ENCODE results near the gene ZSWIM2. TPM values are rescaled to one million over a fixed set of nuclear protein-coding genes. Genes with fewer than 3 reads are reported as not detected.
"Not testable (repeated sequence)": the region's sequence is repeated elsewhere in the genome, so short reads cannot be mapped to it uniquely, and the experiment has no call there.

Gene ZSWIM2
- total RNA-seq, 1 experiment from 2014 or later, result not detected

DNA sequence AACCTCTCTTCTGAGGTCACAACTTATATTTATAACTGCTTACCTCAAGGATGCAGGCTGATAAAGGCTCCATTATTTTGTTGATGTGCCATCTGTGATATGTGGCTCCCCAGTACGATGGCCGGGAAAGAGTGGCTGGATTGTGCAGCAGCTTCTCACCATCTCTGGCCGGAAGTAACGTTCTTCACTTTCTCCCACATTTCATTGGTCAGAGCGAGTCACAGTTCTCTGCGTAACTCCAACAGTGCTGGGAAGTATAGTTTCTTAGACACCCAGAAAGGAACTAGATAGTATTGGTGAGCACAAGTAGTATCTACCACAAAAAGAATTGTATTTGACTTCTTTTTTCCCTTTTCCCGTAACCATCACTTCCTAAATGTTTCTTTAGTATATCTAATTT is 28.7 kb downstream of the ZSWIM2 start:
- Histone ChIP-seq H3K27me3 (ENCODE audit: low read length) (0 out of 2 replicates have a peak, but pooled peaks cover 3% of the 10 kb centered on the region), H3K79me2 (ENCODE audit: low read length) (no peaks in the 10 kb centered on the region), H3F3A (ENCODE audit: low read length, unreplicated experiment) (no peaks in the 10 kb centered on the region), H3K4me1 (ENCODE audit: insufficient read depth, low read length) (no peaks in the 10 kb centered on the region), H3K36me3 (ENCODE audit: low read depth, low read length) (no peaks in the 10 kb centered on the region), H3K9me3 (ENCODE audit: low read length) (no peaks in the 10 kb centered on the region), H3K27ac (ENCODE audit: low read length) (no peak overlapping the region), H2AFZ (ENCODE audit: low read length) (no peak overlapping the region), H3K9me2 (replicated peaks; ENCODE audit: low read length) (no peaks in the 10 kb centered on the region), H3K9ac (ENCODE audit: low read length) (no peak overlapping the region), H4K20me1 (ENCODE audit: low read length) (no peaks in the 10 kb centered on the region), H3K4me2 (ENCODE audit: low read length) (no peak overlapping the region), H3K4me3 (ENCODE audit: low read length) (no peak overlapping the region)
- POLR2A ChIA-PET (ENCODE audit: unreplicated experiment), result no interaction called here
- ATAC-seq, result no peak
- TF ChIP-seq EZH2phosphoT487 (IDR thresholded peaks at IDR 0.05; ENCODE audit: borderline replicate concordance, low read length) (no peak), EZH2 (IDR thresholded peaks at IDR 0.05; ENCODE audit: low read length, unreplicated experiment) (no peak)
- TF ChIP-seq, protein P1, sequence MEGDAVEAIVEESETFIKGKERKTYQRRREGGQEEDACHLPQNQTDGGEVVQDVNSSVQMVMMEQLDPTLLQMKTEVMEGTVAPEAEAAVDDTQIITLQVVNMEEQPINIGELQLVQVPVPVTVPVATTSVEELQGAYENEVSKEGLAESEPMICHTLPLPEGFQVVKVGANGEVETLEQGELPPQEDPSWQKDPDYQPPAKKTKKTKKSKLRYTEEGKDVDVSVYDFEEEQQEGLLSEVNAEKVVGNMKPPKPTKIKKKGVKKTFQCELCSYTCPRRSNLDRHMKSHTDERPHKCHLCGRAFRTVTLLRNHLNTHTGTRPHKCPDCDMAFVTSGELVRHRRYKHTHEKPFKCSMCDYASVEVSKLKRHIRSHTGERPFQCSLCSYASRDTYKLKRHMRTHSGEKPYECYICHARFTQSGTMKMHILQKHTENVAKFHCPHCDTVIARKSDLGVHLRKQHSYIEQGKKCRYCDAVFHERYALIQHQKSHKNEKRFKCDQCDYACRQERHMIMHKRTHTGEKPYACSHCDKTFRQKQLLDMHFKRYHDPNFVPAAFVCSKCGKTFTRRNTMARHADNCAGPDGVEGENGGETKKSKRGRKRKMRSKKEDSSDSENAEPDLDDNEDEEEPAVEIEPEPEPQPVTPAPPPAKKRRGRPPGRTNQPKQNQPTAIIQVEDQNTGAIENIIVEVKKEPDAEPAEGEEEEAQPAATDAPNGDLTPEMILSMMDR (conservative IDR thresholded peaks at IDR 0.05; ENCODE audit: low read depth, low read length), result no peak
- intact Hi-C loops (cut with micrococcal nuclease), result loop anchor here (10.0 kb wide), 1 partner anchor 894 kb away; no protein-coding TSS in a partner anchor
- no TSS peak for BruUV-seq (replicated peaks)
- no peak for DNase-seq
- CTCF ChIA-PET, result no interaction called here

DNA sequence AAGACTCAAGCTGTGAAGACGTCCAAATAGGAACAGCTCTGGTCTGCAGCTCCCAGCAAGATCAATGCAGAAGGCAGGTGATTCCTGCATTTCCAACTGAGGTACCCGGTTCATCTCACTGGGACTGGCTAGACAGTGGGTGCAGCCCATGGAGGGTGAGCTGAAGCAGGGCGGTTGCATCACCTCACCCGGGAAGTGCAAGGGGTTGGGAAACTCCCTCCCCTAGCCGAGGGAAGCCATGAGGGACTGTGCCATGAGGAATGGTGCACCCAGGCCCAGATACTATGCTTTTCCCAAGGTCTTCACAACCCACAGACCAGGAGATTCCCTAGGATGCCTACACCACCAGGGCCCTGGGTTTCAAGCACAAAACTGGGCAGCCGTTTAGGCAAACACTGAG is 37.2 kb downstream of the ZSWIM2 start:
- ATAC-seq; H3K4me3 ChIP-seq (ENCODE audit: low read length); H3K27me3 ChIP-seq (ENCODE audit: low read length); H3K4me1 ChIP-seq (ENCODE audit: insufficient read depth, low read length); BruUV-seq (replicated peaks); H3K36me3 ChIP-seq (ENCODE audit: low read depth, low read length); H3K9ac ChIP-seq (ENCODE audit: low read length); H3K9me2 ChIP-seq (replicated peaks; ENCODE audit: low read length); H3K4me2 ChIP-seq (ENCODE audit: low read length); H3K27ac ChIP-seq (ENCODE audit: low read length); CTCF ChIA-PET; POLR2A ChIA-PET (ENCODE audit: unreplicated experiment); H4K20me1 ChIP-seq (ENCODE audit: low read length); H2AFZ ChIP-seq (ENCODE audit: low read length); intact Hi-C loops (cut with micrococcal nuclease); H3F3A ChIP-seq (ENCODE audit: low read length, unreplicated experiment); H3K9me3 ChIP-seq (ENCODE audit: low read length); H3K79me2 ChIP-seq (ENCODE audit: low read length); DNase-seq: not testable (repeated sequence)

DNA sequence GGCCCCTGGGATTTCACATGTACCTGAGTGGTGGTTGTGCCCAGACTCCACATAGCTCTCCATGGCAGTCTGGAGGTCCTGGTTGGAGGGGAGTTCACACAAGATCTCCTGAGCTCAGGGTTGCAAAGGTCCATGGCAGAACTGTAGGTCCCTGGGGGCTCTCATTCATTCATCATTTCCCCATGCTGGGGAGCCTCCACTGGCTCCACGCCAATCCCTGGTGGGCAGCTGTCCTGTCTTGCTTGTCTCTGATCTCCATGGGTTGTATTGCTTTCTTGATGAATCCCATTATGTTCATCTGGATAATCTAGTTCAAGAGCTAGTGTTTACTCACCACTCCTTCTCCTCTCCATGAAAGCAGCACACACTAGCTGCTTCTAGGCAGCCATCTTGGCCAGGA is 42.4 kb downstream of the ZSWIM2 start:
- Histone ChIP-seq H3K36me3 (ENCODE audit: low read depth, low read length) (no peaks in the 10 kb centered on the region), H2AFZ (ENCODE audit: low read length) (no peak overlapping the region), H3K4me3 (ENCODE audit: low read length) (no peak overlapping the region), H3K9ac (ENCODE audit: low read length) (no peak overlapping the region), H3K27me3 (ENCODE audit: low read length) (no peaks in the 10 kb centered on the region), H3F3A (ENCODE audit: low read length, unreplicated experiment) (no peaks in the 10 kb centered on the region), H3K4me2 (ENCODE audit: low read length) (no peak overlapping the region), H3K9me3 (ENCODE audit: low read length) (no peaks in the 10 kb centered on the region), H3K27ac (ENCODE audit: low read length) (no peak overlapping the region), H3K79me2 (ENCODE audit: low read length) (no peaks in the 10 kb centered on the region), H3K4me1 (ENCODE audit: insufficient read depth, low read length) (no peaks in the 10 kb centered on the region), H3K9me2 (replicated peaks; ENCODE audit: low read length) (no peaks in the 10 kb centered on the region), H4K20me1 (ENCODE audit: low read length) (no peaks in the 10 kb centered on the region)
- BruUV-seq (replicated peaks), result no TSS peak
- DNase-seq (no peak), ATAC-seq (no peak)
- intact Hi-C loops (cut with micrococcal nuclease), result no loop called here
- CTCF ChIA-PET, result no interaction called here
- TF ChIP-seq EZH2 (IDR thresholded peaks at IDR 0.05; ENCODE audit: low read length, unreplicated experiment), result no peak
- TF ChIP-seq, protein P1 (conservative IDR thresholded peaks at IDR 0.05; ENCODE audit: low read depth, low read length), result no peak
- TF ChIP-seq EZH2phosphoT487 (IDR thresholded peaks at IDR 0.05; ENCODE audit: borderline replicate concordance, low read length), result no peak
- POLR2A ChIA-PET (ENCODE audit: unreplicated experiment), result no interaction called here

DNA sequence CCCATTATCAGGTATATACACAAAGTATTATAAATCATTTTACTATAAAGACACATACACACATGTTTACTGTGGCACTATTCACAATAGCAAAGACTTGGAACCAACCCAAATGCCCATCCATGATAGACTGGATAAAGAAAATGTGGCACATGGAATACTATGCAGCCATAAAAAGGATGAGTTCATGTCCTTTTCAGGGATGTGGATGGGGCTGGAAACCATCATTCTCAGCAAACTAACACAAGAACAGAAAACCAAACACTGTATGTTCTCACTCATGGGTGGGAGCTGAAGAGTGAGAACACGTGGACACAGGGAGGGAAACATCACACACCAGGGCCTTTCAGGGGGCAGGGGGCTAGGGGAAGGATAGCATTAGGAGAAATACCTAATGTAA is 50.4 kb downstream of the ZSWIM2 start:
- H2AFZ ChIP-seq (ENCODE audit: low read length); H3K9ac ChIP-seq (ENCODE audit: low read length); H3K27ac ChIP-seq (ENCODE audit: low read length); H3F3A ChIP-seq (ENCODE audit: low read length, unreplicated experiment); DNase-seq; H3K27me3 ChIP-seq (ENCODE audit: low read length); H3K4me3 ChIP-seq (ENCODE audit: low read length); intact Hi-C loops (cut with micrococcal nuclease); H3K9me2 ChIP-seq (replicated peaks; ENCODE audit: low read length); H3K9me3 ChIP-seq (ENCODE audit: low read length); H4K20me1 ChIP-seq (ENCODE audit: low read length); H3K4me1 ChIP-seq (ENCODE audit: insufficient read depth, low read length); BruUV-seq (replicated peaks); H3K36me3 ChIP-seq (ENCODE audit: low read depth, low read length); H3K79me2 ChIP-seq (ENCODE audit: low read length); POLR2A ChIA-PET (ENCODE audit: unreplicated experiment); ATAC-seq; H3K4me2 ChIP-seq (ENCODE audit: low read length); CTCF ChIA-PET: not testable (repeated sequence)

Data from PC-3 (cell line).